Stimulated activated CD4-positive, alpha-beta T cell treated with anti-CD3 and anti-CD28 coated beads, Interleukin-15, amount 100 ng/mL, for 48 hours (primary cell): ENCODE results near the gene GRID1.

Experiments used
- DNase-seq, 2 donors: peaks; one replicate each; pipeline ENCODE4 v3.0.0-alpha.2; 2020; ENCODE audit warnings: low read depth in 2 of 2

Gene GRID1

GRCh38 chr10:85659331-85659730 is 707.3 kb downstream of the GRID1 start:
- DNase-seq = no peak

- DNase-seq = no peak
Observed at GRCh38 chr10:85658518-85658917, 708.1 kb downstream of the GRID1 start.

GRCh38 chr10:85657476-85658113 is 709.0 kb downstream of the GRID1 start:
- no peak for DNase-seq

GRCh38 chr10:85655411-85655810 is 711.2 kb downstream of the GRID1 start:
- no peak for DNase-seq

GRCh38 chr10:85651497-85651882 is 715.1 kb downstream of the GRID1 start:
- no peak for DNase-seq

- DNase-seq = no peak
Observed at GRCh38 chr10:85650791-85651496, 715.7 kb downstream of the GRID1 start.

GRCh38 chr10:85649461-85649860 is 717.1 kb downstream of the GRID1 start:
- no peak for DNase-seq

- DNase-seq = no peak
Observed at GRCh38 chr10:85648279-85648754, 718.3 kb downstream of the GRID1 start.

- DNase-seq = no peak
Observed at GRCh38 chr10:85647741-85648140, 718.9 kb downstream of the GRID1 start.

GRCh38 chr10:85645926-85646711 is 720.5 kb downstream of the GRID1 start:
- DNase-seq = no peak

- DNase-seq = no peak
Observed at GRCh38 chr10:85645053-85645452, 721.5 kb downstream of the GRID1 start.

- DNase-seq = no peak
Observed at GRCh38 chr10:85643845-85644525, 722.6 kb downstream of the GRID1 start.

GRCh38 chr10:85643171-85643844 is 723.3 kb downstream of the GRID1 start:
- no peak for DNase-seq

GRCh38 chr10:85642421-85643170 is 724.0 kb downstream of the GRID1 start:
- DNase-seq = no peak

GRCh38 chr10:85642082-85642420 is 724.5 kb downstream of the GRID1 start:
- DNase-seq = no peak

GRCh38 chr10:85641479-85642009 is 725.1 kb downstream of the GRID1 start:
- DNase-seq = no peak

- DNase-seq = no peak
Observed at GRCh38 chr10:85638797-85639196, 727.8 kb downstream of the GRID1 start.

GRCh38 chr10:85635650-85636049 is 730.9 kb downstream of the GRID1 start:
- no peak for DNase-seq

GRCh38 chr10:85624511-85624910 is 742.1 kb downstream of the GRID1 start:
- DNase-seq = no peak

GRCh38 chr10:85623758-85624157 is 742.8 kb downstream of the GRID1 start:
- DNase-seq = no peak

GRCh38 chr10:85623342-85623741 is 743.3 kb downstream of the GRID1 start:
- no peak for DNase-seq
